GM19035 (cell line): ENCODE data around the gene ADORA2B.

Source experiments
- ATAC-seq: cut with Tn5 transposase; IDR thresholded peaks from one replicate; pipeline ENCODE4 v1.9.1; 2021; ENCODE audit not compliant: unreplicated experiment

ADORA2B gene

DNA sequence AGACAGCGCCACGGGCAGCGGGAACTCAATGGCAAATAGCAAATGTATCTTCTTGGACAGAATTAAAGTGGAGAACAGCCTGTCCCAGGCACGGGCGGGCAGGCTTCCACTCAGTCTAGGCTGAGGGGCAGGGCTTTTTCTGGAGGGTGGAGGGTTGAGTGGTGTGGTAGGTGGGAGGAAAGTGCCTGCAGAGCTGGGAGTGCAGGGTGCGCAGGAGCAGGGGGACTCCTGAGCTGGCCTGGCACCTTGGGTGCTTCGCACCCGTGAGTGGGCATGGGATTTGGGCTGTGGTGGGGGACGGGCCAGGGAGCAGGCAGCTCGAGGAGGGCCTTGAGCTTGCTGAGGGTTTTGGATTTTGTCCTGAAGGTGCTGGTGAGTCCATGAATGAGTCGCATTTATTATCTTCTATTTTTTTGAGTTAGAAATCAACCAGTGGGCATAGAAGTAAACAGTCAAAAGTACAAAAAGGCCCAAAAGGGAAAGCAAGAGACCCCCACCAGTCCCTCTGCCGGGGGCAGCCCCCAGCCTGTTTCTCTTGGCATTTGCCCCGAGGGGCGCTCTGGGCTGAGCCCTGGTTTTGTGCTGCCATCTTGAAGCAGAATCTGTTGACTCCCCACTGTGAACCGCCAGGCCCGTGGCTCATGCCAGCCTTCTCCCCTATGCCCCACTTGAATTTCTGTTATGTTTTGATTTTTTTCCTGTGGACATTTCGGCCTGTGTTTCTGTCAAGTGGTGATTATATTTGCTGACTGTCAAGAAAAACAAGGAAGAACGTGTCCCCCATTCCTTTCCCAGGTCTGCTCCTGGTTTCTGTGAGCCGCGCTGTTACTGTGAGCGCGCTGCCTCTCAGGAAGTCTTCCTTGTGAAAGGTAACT, 8.2 kb downstream of the ADORA2B start:
- ATAC-seq = no peak

DNA sequence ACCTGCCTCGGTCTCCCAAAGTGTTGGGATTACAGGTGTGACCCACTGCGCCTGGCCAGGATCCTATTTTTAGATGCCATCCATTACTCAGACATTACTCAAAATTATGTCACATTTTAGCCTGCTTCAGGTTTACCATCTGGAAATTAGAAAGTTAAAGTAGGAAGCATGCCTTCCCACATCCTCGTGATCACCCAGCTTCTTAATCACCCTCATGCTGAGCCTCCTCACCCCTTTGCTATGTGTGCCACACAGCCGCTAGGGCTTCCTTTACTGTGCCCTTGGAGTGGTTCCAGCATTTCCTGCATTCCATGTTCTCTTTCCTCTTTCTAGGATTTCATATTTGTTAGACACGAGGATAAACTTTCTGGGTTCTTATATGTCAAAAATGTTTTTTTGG, 9.3 kb downstream of the ADORA2B start:
- ATAC-seq = no peak

DNA sequence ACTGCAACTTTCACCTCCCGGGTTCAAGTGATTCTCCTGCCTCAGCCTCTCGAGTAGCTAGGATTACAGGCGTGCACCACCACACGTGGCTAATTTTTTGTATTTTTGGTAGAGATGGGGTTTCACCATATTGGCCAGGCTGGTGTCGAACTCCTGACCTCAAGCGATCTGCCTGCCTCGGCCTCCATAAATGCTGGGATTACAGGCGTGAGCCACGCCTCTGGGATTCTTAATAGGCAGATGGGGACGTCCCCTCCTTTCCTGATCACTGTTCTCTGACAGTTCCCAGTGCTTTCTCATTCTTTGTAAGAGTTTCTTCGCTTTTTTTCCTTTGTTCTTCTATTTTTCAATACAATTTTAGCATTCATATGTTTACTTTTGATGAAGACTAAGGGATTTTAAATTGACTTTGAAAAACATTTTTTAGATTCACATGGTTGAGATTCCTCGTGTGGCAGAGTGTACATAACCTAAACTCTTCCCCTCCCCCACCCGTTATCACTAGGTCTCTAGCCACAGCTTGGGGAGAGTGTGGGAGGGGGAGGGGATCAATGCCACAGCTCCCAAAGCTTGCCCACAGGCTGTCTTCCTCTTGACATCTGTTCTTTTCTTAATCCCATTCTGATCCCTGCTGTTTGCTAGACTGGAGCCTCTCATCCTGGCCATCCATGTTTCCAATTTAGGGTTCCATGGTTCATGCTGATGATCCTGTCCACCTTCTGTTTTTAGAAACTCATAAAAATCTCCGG, 11.0 kb downstream of the ADORA2B start:
- no peak for ATAC-seq

DNA sequence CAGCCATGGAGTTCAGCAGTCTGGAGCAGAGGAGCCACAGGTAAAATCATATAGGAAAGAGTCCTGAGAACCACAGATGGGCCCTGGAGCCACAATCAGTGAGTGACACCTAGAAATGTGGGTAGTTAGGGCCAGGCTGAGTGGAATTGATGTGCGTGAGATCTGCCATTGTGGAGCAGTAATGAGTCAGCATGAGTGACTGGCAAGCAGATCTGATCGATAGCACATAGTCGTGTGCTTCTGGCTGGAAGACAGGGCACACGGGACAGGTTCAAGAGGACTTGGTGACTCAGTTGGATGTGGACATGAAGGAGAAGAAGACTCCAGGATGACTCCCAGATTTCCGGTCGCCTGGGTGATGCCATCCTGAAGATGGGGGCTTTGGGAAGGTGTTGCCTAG, 12.3 kb downstream of the ADORA2B start:
- ATAC-seq = no peak

DNA sequence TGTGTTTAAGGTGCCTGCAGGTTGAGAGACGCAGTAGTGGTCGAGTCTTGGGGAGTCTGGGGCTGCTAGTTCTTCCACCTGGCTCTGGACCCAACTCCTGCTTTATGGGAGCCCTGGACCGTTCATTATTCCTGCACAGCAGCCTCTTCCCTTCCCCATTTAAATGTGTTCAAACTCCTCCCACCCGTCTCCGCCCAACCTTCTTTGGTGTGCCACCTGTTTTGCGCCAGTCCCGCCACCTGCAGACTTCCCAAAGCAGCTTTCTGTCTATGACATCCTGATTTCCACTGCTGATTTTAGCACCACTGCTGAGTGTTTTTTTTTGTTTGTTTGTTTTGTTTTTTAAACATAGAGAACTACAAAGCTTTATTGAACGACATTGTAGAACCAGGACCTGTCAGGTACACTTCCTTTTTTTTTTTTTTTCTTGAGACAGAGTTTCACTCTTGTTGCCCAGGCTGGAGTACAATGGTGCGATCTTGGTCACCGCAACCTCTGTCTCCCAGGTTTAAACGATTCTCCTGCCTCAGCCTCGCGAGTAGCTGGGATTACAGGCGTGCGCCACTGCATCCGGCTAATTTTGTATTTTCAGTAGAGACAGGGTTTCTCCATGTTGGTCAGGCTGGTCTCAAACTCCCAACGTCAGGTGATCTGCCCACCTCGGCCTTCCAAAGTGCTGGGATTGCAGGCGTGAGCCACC, 12.8 kb downstream of the ADORA2B start:
- ATAC-seq = no peak

DNA sequence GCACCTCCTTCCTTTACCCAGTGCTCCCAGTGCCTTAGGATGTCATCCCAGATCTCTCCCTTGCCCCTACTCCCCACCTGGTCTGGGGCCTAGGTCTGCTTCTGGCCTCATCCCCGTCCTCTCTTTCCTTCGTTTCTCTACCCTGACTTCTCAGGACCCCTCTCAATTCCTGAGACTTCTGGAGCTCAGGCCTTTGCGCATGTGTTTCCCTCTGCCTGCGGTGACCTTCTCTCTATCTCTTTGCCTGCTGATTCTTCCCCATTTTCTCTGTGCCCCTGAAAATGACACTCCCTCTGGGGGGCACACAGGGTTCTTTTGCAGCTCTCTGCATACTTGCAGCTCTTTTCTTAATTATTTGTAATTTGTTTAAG, 13.5 kb downstream of the ADORA2B start:
- no peak for ATAC-seq

DNA sequence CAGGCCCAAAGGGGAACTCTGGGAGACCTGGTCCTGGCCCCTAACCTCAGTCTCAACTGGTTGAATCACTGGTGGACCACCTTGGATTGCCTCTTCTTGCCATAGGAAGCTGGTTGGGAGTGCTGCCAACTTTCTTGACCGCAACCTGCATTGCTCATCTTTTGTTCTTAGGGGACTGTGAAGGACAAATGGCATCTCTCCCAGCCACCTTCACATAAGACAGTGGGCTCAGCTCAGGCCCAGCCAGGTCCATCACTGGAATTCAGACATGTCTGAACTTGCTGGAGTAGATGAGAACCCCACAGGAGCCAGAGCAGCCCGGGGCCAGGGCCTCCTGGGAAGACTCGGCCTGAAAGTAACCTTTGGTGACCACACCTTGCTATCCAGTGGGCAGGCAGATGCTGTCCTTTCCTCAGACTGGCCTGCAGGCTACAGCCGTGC, 18.8 kb downstream of the ADORA2B start:
- ATAC-seq = no peak

DNA sequence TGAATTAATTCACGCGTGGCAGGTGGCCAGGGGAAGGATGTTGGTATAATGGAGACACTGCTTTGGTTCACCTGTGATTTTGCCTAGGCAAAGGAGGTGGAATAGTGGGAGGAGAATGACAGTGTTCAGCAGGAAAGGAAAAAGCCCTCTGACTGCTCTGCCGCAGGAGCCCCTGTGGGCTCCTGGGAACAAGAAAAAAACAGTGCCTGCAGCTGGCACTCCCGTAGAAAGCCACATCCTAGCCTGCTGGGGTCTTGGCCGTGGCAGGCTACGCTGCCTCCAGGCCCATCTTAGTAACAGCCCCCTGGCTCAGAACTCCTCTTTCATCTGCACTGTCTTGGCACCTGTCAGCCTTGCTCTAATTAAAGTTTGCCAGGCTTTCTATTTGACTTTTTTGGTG, 20.6 kb downstream of the ADORA2B start:
- no peak for ATAC-seq

DNA sequence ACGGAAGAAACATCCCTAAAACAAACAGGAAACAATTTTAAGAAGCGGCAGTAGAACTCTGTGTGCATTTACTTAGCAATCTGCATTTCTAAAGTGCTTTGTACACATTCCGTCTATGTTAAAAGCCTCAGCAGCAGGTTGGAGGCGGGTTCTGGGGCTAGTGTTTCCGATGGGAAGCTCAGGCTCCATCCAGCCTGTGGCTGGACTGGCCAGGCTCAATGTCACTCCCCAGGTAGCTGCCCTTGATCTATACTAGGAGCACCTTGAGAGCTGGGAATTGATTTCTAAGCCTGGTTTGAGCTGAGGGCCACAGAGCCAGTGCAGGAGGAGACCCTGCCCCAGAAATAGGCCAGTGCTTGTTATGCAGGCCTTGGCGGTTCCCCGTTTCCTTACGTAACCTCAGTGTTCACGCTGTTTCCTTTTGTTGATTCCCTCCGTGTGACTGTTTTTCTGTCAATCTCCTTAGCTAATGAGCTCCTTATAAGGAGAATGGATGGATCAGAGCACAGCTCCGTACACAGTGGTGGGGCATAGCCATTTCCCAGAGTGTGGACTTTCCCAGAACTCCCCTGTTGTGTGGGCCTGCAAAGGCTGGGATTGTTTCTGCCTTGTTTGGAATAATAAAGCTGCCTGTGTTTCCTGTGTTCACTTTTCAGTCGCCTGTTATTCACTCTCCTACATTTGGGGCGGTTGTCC, 21.4 kb downstream of the ADORA2B start:
- ATAC-seq = no peak

DNA sequence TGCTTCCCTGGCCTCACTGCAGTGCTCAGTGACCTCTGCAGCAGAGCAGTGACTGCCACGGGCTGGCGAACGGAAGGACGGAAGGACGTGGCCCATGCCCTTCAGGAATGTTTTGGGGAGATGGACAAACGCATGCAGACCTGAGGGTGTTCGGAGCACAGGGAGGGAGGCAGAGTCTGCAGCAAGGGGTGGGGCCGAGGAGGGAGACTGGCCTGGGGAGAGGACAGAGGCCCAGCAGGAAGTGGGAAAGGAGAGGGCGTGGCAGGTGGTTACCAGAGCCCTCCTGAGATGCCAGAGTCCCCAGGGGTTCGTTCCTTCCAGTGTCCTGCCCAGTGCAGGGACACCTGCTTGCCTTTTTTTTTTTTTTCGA, 21.9 kb downstream of the ADORA2B start:
- no peak for ATAC-seq

DNA sequence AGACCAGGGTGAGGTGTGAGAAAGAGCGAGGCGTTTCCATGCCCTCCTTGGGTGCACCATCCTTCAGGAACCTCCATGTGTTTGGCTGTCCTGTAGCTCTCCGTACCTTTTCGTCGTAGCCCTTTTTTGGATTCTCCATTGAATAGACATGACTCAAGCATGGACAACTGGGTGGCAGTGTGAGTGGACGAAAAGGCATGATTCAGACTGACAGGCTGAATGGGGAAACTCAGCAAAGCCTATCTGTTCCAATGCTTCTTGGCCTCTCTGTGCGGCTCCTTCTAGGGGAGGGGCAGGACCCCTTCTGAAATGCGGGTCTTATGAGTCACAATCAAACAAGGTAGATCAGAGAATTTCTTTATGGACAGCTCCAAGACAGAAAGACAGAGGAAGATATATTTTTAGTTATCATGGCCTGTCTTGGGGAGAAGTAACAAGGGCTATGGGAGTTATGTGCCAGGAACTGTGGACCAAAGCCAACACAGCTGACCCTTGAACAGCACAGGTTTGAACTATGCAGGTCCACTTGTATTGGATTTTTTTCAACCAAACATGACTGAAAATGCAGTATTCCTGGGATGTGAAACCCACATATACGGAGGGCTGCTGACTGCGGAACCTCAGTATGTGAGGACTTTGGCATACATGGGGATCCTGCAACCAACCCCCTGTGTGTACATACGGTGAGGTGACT, 22.9 kb downstream of the ADORA2B start:
- ATAC-seq = no peak

DNA sequence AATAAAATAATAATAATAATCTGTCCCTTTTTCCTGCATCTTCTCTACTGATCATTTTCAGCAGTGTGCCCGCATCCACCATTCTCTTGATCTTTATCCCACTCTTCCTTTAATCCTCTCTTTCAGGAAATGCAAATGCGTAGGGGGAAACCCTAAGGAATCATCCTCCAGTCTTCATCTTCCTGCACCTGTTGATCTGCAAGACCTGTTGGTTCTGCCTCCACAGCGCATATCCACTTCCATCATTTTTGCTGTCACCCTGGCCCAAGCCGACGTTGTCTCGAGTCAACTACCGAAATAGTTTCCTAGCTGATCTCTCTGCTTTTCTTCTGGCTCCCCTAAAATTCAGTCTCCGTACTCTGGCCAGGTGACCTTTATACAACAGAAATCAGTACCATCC, 24.5 kb downstream of the ADORA2B start:
- ATAC-seq = no peak

DNA sequence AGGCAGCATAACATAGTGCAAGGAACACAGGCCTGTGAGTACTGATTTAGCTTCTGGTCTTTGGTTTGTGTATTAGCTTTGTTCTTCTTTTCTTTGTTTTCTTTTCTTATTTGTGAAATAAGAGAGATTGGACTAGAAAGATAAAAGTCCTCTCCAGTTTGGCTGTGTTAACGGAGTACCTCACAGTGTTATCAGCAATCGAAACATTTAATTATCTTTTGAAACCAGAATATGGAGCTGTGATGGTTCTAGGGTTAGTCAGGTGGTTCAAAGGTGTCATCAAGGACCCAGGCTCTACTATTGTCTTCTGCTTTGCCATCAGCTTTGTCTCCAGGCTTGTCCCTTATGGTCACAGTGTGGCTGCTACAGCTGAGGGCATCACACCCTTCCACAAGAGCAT, 25.6 kb downstream of the ADORA2B start:
- no peak for ATAC-seq

DNA sequence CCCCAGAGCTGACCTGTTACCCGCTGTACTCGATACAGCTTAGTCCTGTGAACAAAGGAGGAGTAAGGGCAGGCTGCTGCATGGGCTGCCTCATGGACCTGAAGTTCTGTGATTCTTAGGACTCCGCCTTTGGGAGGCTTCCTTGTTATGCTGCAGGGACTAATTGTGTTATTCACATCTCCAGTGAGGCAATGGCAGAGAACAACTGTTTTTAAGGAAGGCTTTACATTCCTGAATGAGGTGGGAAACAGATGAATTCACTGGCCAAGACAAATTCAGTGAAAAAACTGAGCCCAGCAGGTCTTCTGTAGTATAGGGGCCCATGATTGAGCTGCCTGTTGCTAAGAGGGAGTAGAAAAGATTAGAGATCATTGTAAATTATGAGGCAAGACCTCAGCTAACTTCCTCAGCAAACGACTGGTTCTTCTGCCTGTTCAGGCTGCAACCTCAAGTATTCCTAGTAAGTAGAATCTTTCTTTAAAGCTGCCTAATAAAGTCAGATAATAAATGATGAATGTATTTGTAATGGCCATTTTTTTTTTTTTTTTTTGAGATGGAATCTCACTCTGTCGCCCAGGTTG, 26.3 kb downstream of the ADORA2B start:
- ATAC-seq = no peak

DNA sequence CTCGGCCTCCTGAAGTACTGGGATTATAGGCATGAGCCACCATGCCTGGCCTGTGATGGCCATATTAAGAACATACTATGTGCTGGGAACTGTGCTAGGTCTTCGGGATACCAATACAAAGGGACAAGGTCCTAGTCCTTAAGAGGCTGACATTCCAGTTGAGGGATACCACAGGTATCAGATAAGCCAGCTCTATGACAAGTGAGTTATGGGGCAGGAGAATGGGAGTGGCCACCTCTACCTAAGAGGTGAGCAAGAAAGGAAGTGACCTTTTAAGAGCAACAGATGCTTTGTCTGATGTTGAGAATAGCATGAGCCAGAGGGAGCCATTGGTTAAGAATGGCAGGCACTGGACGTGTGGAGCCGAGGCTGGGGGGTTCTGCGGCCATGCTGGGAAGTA, 27.0 kb downstream of the ADORA2B start:
- no peak for ATAC-seq

DNA sequence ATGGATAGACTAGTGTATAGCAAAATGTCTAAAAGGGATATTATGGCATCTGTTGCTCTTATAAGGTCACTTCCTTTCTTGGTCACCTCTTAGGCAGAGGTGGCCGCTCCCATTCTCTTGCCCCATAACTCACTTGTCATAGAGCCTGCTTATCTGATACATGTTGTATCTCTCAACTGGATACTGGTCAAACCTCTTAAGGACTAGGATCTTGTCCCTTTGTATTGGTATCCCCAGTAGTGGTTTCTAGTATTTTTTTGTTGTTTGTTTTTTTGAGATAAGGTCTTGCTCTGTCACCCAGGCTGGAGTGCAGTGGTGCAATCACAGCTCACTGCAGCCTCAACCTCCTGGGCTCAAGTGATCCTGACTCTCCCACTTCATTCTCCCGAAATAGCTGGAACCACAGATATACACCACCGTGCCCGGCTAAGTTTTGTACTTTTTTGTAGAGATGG, 27.6 kb downstream of the ADORA2B start:
- no peak for ATAC-seq

DNA sequence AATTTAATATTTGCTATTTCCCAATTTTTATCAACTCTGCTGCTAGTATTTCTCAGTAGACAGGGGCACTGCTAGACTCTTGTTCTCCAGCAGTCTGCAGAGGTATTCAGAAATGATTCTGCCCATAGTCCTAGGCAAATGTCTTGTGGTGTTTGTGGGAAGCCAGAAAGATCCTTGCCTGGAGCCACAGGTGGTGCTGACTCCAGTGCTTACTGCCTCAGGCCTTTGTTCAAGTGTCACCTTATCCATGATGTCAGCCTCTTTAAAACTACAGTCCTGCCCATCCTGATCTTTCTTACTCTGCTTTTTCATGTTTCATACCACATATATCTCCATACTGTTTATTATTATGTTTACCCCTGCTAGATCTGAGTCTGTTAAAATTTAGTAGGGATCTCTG, 28.1 kb downstream of the ADORA2B start:
- ATAC-seq = no peak

DNA sequence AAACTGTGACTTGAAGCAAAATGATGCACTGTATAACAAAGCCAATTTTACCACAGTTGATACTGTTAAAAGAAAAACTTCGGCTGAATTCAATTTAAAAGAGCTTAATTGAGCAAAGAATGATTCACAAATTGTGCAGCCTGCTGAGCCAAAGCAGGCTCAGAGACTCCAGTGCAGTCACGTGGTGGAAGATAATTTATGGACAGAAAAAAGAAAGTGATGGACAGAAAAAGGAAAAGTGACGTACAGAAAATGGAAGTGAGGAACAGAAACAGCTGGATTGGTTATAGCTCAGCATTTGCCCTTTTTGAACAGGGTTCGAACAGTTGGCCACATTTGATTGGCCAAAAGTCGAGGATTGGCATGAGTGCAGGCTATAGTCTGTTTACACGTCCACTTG, 28.9 kb downstream of the ADORA2B start:
- ATAC-seq = no peak

DNA sequence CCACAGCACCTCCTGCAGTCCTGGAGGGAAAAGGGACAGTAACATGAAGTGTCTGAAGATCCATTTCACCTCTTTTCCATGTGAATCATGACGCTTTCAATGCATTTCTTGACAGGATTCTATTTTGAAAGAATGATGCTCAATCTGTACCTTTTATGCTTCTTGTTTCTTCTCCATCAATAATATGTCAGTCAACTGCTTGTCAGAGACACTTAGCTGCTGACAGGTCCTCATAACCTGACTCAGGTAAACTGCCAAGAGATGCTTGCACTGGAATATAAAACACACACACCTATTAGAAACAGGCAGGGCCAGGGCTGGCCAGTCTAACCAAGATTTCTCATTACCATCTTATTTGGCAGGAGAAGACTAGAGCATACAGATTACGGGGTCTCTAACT, 33.0 kb downstream of the ADORA2B start:
- no peak for ATAC-seq

DNA sequence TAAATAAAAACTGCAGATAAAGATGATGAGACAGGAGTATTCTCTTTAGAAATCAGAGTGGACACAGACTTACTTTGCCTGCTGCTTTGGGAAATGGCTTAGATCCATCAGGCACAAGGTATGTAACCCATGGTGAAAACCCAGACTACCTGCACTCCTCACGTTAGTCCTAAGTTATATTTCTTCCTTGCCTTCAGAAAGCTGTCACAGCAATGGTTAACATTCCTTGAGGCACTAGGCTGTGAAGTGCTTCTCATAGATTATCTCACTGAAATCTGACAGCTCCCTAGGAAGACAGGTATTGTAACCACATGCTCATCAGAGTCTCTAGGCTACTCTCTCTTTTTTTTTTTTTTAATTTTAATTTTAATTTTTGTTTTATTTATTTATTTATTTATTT, 33.7 kb downstream of the ADORA2B start:
- ATAC-seq = no peak
